Stomach smooth muscle (tissue), 2 donors: ENCODE data around the gene CLCN6.

Experiments
- H3K27ac ChIP-seq: one replicate; pipeline ENCODE4 v1.7.0; 2013; ENCODE audit warnings: mild to moderate bottlenecking, low read length, inconsistent platforms
- H3K27me3 ChIP-seq, 2 donors: one replicate each; pipeline ENCODE4 v1.7.0; 2013; ENCODE audit warnings: low read length in 2 of 2; ENCODE audit not compliant: insufficient read depth in 2 of 2, control insufficient read depth in 1 of 2
- H3K36me3 ChIP-seq, 2 donors: one replicate each; pipeline ENCODE4 v1.7.0; 2013; ENCODE audit warnings: low read length in 2 of 2; ENCODE audit not compliant: control insufficient read depth in 2 of 2, insufficient read depth in 2 of 2
- H3K4me1 ChIP-seq: one replicate; pipeline ENCODE4 v1.7.0; 2013; ENCODE audit warnings: low read length; ENCODE audit not compliant: control insufficient read depth, insufficient read depth
- H3K4me3 ChIP-seq, 2 donors: one replicate each; pipeline ENCODE4 v1.7.0; 2013; ENCODE audit warnings: low read length in 2 of 2
- H3K9ac ChIP-seq, 2 donors: one replicate each; pipeline ENCODE4 v1.7.0; 2013; ENCODE audit warnings: low read length in 2 of 2, mild to moderate bottlenecking in 1 of 2
- H3K9me3 ChIP-seq, 2 donors: one replicate each; pipeline ENCODE4 v1.7.0; 2013; ENCODE audit warnings: low read length in 2 of 2; ENCODE audit not compliant: control insufficient read depth in 2 of 2
- donor health status: healthy.
- donor health status: Pancreatic carcinoma.

CLCN6 gene

GRCh38 chr1:11788549-11789053 is 17.4 kb upstream of the CLCN6 start:
- H3K4me3 ChIP-seq: no peak overlapping the region
- H3K27ac ChIP-seq: peak overlapping the region; percentile 91
- peaks cover 61% of the 10 kb centered on the region for H3K4me1 ChIP-seq
- H3K9ac ChIP-seq: no peak overlapping the region
- H3K27me3 ChIP-seq: peaks cover 2 to 7% of the 10 kb centered on the region in 2 donors
- no peaks in the 10 kb centered on the region for H3K9me3 ChIP-seq
- H3K36me3 ChIP-seq: peaks cover 16 to 17% of the 10 kb centered on the region in 2 donors

- no peak overlapping the region for H3K4me3 ChIP-seq
- peaks cover 2 to 7% of the 10 kb centered on the region in 2 donors for H3K27me3 ChIP-seq
- H3K9me3 ChIP-seq: no peaks in the 10 kb centered on the region
- peaks cover 61% of the 10 kb centered on the region for H3K4me1 ChIP-seq
- peak overlapping the region; percentile 91 for H3K27ac ChIP-seq
- H3K36me3 ChIP-seq: peaks cover 24% of the 10 kb centered on the region in 2 donors
- H3K9ac ChIP-seq: no peak overlapping the region
Measured at GRCh38 chr1:11789126-11790067, 16.6 kb upstream of the CLCN6 start.

- Histone ChIP-seq H3K9ac (peak overlapping the region; percentile 13 to 44), H3K4me1 (peaks cover 53% of the 10 kb centered on the region)
Measured at GRCh38 chr1:11790101-11790879, 15.7 kb upstream of the CLCN6 start.

GRCh38 chr1:11790880-11791715 is 14.9 kb upstream of the CLCN6 start:
- Histone ChIP-seq H3K27ac (peak overlapping the region; percentile 91), H3K27me3 (no peaks in the 10 kb centered on the region), H3K4me3 (peak overlapping the region in 1 of 2 donors; percentile 58), H3K36me3 (peaks cover 40 to 41% of the 10 kb centered on the region in 2 donors), H3K9ac (peak overlapping the region; percentile 42 to 44), H3K9me3 (no peaks in the 10 kb centered on the region), H3K4me1 (peaks cover 49% of the 10 kb centered on the region)

More at GRCh38 chr1:11790101-11790879, 15.7 kb upstream of the CLCN6 start:
- Histone ChIP-seq H3K4me3 (peak overlapping the region; percentile 26 to 58), H3K27me3 (peaks cover 1 to 2% of the 10 kb centered on the region in 2 donors), H3K9me3 (no peaks in the 10 kb centered on the region), H3K36me3 (peaks cover 33% of the 10 kb centered on the region in 2 donors), H3K27ac (peak overlapping the region; percentile 91)

- no peaks in the 10 kb centered on the region for H3K9me3 ChIP-seq
- no peak overlapping the region for H3K4me3 ChIP-seq
- H3K27me3 ChIP-seq: no peaks in the 10 kb centered on the region
- H3K4me1 ChIP-seq: peaks cover 43% of the 10 kb centered on the region
- H3K27ac ChIP-seq: peak overlapping the region; percentile 91
- H3K9ac ChIP-seq: peak overlapping the region in 1 of 2 donors; percentile 39
- peaks cover 45% of the 10 kb centered on the region in 2 donors for H3K36me3 ChIP-seq
Measured at GRCh38 chr1:11792106-11792505, 13.9 kb upstream of the CLCN6 start.

GRCh38 chr1:11793819-11794218 is 12.2 kb upstream of the CLCN6 start:
- H3K4me1 ChIP-seq: peaks cover 27% of the 10 kb centered on the region

GRCh38 chr1:11794446-11795237 is 11.3 kb upstream of the CLCN6 start:
- Histone ChIP-seq H3K27ac (no peak overlapping the region), H3K9ac (no peak overlapping the region), H3K36me3 (peaks cover 48 to 56% of the 10 kb centered on the region in 2 donors), H3K27me3 (no peaks in the 10 kb centered on the region), H3K4me3 (no peak overlapping the region), H3K9me3 (no peaks in the 10 kb centered on the region), H3K4me1 (peaks cover 20% of the 10 kb centered on the region)

More at GRCh38 chr1:11793819-11794218, 12.2 kb upstream of the CLCN6 start:
- Histone ChIP-seq H3K9ac (no peak overlapping the region), H3K4me3 (no peak overlapping the region), H3K27me3 (no peaks in the 10 kb centered on the region), H3K36me3 (peaks cover 48 to 52% of the 10 kb centered on the region in 2 donors), H3K9me3 (no peaks in the 10 kb centered on the region), H3K27ac (no peak overlapping the region)

GRCh38 chr1:11795238-11795890 is 10.6 kb upstream of the CLCN6 start:
- Histone ChIP-seq H3K4me3 (no peak overlapping the region), H3K36me3 (peaks cover 49 to 53% of the 10 kb centered on the region in 2 donors), H3K9ac (no peak overlapping the region), H3K27me3 (no peaks in the 10 kb centered on the region), H3K9me3 (no peaks in the 10 kb centered on the region), H3K4me1 (peaks cover 14% of the 10 kb centered on the region), H3K27ac (no peak overlapping the region)
